GM19455 (cell line): Measurements from ENCODE around the gene FLVCR2.
"Not testable (repeated sequence)": the region's sequence is repeated elsewhere in the genome, so short reads cannot be mapped to it uniquely, and the experiment has no call there.

Experiments
- ATAC-seq: cut with Tn5 transposase; IDR thresholded peaks from one replicate; pipeline ENCODE4 v1.9.1; 2021; ENCODE audit not compliant: unreplicated experiment

Gene FLVCR2

GRCh38 chr14:75589931-75590330 is 11.5 kb downstream of the FLVCR2 start:
- ATAC-seq: no peak

GRCh38 chr14:75591331-75591946 is 13.0 kb downstream of the FLVCR2 start:
- ATAC-seq: no peak

DNA sequence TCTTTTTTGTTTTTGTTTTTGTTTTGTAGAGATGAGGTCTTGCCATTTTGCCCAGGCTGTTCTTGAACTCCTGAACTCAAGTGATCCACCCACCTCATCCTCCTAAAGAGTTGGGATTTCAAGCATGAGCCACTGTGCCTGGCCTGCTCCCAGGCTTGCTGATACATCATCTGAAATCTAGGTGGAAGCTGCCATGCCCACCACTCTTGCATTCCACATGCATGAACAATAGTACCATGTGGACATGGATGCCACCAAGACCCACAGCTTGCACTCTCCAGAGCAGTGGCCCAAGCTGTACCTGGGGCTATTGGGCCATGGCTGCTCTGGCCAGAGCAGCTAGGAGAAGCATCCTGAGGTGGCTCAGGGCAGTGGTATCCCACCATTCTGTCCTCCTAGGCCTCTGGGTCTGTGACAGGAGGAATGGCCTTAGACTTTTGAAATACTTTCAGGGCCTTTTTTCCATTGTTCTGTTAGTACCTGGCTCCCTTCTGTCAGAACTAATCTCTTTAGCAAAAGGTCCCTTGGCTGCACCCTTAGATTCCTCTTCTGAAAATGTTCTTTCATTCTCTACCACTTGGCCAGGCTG is 13.7 kb downstream of the FLVCR2 start:
- ATAC-seq: no peak

DNA sequence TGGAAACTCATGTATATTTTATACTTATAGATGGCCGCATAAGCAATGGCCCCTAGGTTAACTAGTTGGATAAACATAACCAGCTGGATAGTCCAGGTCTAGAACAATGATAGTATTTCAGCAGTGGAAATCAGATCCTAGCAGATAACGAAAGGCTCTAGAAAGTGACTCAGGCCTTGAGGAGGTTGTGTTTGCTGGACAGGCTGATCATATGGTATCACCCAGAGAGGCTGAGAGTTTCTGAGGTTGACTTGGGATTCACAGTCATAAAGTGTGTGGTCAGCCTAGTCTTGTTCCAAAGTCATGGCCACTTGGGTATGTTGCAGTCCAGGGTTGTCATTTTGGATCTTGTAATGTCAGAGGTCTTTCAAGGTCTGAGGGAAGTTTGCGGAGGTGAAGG is 16.8 kb downstream of the FLVCR2 start:
- ATAC-seq: no peak

GRCh38 chr14:75597149-75597548 is 18.7 kb downstream of the FLVCR2 start:
- ATAC-seq: no peak

DNA sequence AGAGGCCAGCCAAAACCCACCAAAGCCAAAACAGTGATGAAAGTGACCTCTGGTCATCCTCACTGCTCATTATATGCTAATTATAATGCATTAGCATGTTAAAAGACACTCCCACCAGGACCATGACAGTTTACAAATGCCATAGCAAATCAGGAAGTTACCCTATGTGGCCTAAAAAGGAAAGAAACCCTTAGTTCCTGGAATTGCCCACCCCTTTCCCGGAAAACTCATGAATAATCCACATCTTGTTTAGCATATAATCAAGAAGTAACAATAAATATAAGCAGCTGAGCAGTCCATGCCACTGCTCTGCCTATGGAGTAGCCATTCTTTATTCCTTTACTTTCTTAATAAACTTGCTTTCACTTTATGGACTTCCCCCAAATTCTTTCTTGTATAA is 21.7 kb downstream of the FLVCR2 start:
- ATAC-seq: not testable (repeated sequence)

GRCh38 chr14:75601061-75601460 is 22.6 kb downstream of the FLVCR2 start:
- not testable (repeated sequence) for ATAC-seq

DNA sequence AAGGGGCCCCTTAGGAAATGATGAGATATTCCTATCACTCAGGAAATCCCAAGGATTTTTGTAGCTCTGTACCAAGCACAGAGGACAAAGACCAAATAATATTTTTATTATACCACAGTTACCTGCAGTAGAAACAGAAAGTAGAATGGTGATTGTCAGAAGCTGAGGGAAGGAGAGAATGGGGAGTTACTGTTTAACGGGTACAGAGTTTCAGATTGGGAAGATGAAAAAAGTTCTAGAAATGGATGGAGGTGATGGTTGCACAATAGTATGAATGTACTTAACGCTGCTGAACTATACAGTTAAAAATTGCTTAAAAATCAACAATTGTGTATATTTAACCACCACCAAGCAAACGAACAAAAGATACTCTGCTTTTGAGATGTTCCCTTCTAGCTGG is 24.1 kb downstream of the FLVCR2 start:
- ATAC-seq: no peak

- ATAC-seq: no peak
Observed at GRCh38 chr14:75604979-75605851, 26.8 kb downstream of the FLVCR2 start.

- ATAC-seq: no peak
Observed at GRCh38 chr14:75605916-75606315, 27.5 kb downstream of the FLVCR2 start.

- no peak for ATAC-seq
Observed at GRCh38 chr14:75607044-75607443, 28.6 kb downstream of the FLVCR2 start.

- no peak for ATAC-seq
Observed at GRCh38 chr14:75607842-75608640, 29.6 kb downstream of the FLVCR2 start.

DNA sequence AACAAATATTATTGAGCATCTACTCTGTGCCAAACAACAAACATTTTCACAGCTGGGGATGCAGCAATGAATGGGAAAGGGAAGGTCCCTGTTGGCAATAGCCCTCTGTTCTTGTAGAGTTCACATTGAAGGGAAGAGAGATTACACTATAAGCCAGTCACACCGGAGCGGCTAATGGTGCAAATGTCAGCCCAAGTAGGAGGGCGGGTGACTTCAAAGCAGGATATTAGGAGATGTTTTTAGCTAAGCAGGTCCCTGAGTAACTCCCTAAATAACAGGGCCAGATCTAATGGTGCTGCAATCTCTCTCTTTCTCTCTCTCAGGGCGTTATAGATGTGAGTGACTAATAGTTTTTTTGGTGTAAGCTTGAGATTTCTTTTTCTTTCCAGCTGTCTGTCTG is 30.7 kb downstream of the FLVCR2 start:
- no peak for ATAC-seq

GRCh38 chr14:75609606-75610475 is 31.4 kb downstream of the FLVCR2 start:
- no peak for ATAC-seq

GRCh38 chr14:75610834-75611233 is 32.4 kb downstream of the FLVCR2 start:
- no peak for ATAC-seq

GRCh38 chr14:75612157-75612556 is 33.7 kb downstream of the FLVCR2 start:
- no peak for ATAC-seq

GRCh38 chr14:75614179-75614578 is 35.8 kb downstream of the FLVCR2 start:
- no peak for ATAC-seq

DNA sequence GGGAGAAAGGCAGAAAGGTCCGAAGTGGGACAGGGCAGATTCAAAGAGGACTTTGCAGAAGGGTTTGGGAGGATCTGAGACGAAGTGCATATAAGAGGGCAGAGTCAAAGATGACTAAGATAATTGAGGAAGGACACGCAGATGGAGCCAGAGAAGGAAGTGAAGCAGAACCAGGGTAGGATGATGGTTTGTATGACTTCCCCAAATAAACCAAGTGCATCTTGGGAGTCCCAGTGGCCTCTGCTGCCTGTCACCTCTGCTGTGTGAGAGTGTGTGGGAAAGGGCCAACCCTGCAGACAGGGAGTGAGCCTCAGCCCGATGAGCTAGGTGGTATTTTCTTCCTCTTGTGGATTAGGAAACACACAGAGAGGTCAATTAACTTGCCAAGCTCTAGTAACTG is 36.8 kb downstream of the FLVCR2 start:
- ATAC-seq: no peak

- no peak for ATAC-seq
Observed at GRCh38 chr14:75619548-75619947, 41.1 kb downstream of the FLVCR2 start.

- no peak for ATAC-seq
Observed at GRCh38 chr14:75625034-75625433, 46.6 kb downstream of the FLVCR2 start.
